HG03175 (cell line): ENCODE measurements around the gene PARVB.
"Not testable (repeated sequence)": the region's sequence is repeated elsewhere in the genome, so short reads cannot be mapped to it uniquely, and the experiment has no call there.

Experiments used
- ATAC-seq: cut with Tn5 transposase; IDR thresholded peaks from one replicate; pipeline ENCODE4 v1.9.1; 2021; ENCODE audit warnings: mild to moderate bottlenecking, moderate library complexity; ENCODE audit not compliant: unreplicated experiment

The PARVB gene

DNA sequence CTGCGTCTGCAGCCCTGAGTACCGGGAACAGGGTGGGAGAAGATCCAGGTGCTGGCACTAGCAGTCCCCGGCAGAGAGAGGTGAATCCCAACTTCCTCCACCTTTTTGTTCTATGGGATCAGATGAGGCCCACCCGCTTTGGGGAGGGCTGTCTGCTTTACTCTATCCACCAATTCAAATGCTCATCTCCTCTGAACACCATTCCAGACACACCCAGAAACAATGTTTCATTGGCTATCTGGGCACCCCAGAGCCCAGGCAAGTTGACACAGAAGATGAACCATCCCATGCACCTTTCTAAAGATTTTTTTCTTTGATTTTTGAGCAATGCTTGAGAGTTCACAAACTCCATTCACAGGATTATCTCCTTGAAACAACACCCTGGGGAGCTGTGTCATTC is 78.0 kb downstream of the PARVB start:
- no peak for ATAC-seq

DNA sequence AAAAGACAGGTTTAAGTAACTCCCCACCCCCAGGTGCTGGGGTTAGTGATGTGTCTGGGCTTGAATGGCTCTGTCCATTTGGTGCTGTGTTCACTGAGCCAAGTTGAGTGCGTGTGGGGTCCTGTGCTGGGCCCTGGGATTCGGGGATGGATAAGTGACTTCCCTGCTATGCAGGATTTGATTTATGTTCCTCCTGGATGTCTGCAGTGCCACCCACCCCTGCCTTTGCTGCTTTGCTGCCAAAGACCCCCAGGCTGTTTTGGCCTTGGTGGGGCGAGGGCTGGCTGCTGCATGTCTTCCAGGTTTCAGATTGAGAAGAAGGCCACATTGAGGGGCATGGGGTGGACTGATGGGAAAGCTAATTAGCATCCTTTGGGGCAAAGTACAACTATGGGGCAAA is 78.8 kb downstream of the PARVB start:
- no peak for ATAC-seq

DNA sequence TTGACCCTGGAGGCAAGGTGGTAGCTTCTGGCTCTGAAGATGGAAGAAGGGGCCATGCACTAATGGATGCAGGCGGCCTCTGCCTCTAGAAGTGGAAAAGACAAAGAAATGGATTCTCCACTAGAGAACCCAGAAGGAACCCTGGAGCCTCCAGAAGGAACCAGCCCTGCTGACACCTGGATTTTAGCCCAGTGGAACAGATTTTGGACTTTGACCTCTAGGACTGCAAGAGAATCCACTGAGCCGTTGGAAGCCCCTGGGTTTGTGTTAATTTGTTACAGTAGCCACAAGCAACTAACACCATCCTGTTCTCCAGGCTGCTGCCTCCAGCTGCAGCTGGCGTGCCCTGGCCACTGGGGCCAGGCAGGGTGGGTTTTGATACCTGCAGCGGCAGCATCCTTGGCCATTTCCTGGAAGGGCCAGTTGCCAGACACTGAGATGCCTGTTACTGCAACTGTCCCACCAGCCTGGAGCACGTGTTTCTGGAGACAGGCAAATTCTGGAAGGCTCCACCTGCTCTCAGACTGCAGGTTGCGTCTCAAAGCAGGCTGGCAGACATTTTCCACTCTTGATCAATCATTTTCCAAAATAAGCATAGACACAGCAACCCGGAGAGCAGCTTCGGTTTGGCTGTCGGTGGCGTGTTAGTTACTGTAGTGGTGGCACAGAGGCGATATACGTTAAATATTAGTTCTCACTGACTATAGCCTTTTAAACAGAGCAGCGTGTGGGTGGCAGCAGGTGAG is 79.8 kb downstream of the PARVB start:
- no peak for ATAC-seq

DNA sequence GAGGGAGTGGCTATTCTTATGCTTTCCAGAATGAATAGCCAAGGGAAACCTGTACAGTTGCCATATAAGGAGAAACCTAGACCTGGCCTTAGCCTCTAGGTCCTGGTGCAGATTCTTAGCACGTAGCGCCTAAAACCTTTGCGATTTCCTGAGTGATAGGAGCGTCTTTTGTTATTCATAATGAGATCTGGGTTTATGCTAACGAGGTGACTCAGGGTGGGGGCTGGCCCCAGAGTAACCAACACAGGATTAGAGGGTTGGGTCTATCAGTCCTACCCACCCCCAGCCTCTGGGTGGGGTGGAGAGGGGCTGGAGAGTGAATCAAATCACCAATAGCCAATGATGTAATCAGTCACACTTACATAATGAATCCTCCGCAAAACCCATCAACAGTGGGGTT is 83.2 kb downstream of the PARVB start:
- ATAC-seq = no peak

DNA sequence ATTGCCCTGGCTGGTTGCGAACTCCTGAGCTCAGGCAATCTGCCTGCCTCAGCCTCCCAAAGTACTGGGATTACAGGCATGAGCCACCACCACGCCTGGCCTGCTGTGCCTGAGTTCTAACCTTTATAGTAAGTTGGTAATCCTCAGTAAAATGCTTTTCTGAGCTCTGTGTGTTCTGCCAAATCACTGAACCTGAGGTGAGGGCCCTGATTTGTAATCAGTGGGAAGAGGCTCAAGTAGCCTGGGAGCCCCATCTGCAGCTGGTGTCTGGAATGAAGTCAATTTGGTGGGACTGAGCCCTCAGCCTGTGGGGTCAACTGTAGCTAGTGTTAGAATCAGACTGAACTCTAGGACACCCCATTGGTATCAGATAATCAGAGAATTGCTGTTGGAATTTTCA is 84.0 kb downstream of the PARVB start:
- ATAC-seq = no peak

DNA sequence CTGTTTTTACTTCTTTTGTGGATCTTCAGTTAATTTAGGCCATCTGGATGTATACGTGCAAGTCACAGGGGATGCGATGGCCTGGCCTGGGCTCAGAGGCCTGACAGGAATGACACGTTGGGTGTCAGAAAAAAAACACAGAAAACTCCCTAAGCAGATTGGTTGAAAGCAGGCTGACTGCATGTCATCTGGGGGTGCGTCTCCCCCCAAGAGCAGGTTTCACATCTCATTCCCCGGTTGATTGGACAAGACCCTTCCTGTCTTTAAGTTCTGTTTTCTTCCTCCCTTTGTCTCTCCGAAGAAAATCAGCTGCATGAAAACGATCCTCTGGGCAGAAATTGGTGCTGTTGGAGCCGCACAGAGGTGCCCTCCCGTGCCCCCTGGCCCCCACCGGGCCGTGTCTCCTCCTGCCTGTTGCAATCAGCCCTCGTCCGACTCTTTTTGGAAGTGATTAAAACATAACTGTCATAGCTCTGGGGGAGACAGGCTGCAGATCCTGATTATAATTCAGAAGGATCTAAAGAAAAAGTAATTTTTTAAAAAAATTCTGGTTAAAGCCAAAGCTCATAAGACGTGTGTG is 84.8 kb downstream of the PARVB start:
- ATAC-seq = no peak

DNA sequence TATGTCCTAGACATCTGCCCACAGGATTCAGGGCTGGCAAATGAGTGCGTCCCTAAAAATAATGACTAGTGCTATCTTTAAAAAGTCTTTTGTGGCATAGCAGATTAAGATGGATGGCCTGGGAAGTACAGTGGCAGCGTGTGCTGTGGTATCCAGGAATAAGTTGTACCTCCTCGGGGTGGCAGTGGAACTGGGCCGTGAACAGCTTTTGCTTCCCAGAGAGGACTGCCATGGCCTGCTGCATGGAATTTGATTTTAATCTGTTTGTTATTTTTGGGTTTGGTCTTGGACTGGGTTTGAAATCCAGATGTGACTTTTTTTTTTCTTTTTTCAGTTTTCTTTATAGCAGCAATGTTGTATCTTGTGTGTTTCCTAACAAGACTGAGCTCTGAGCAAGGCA is 85.3 kb downstream of the PARVB start:
- no peak for ATAC-seq

DNA sequence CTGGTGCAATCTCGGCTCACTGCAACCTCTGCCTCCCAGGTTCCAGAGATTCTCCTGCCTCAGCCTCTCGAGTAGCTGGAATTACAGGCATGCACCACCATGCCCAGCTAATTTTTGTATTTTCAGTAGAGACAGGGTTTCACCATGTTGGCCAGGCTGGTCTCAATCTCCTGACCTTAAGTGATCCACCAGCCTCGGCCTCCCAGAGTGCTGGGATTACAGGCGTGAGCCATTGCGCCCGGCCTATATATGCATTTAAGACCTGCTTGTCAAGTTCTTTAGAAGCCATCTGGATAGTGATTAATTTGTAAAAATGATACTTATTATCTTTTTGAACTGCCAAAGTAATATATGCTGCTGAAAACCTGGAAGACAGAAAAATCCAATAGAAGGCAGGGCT is 86.6 kb downstream of the PARVB start:
- not testable (repeated sequence) for ATAC-seq

DNA sequence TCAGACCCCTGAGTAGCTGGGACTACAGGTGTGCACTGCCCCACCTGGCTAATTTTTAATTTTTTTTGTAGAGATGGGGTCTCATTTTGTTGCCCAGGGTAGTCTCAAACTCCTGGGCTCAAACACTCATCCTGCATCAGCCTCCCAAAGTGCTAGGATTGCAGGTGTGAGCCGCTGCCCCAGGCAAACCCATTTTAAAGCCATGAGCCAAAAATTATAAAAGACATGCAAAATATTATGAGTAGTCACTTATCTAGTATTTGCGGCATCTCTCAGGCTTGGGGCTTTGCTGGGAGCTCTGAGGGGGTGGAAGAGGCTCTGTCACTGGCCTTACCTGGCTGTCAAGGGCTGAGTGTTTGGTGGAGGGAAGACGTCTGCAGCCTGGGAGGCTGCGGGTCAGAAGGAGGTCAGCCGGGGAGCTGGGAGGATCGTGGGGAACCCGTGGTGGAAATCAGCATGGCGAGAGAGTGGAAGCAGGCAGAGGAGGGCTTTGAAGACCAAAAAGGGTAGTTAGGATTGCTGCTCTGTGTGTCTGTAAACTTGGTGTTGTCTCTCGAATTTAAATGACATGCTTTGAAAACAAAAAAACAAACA is 87.6 kb downstream of the PARVB start:
- ATAC-seq = no peak

DNA sequence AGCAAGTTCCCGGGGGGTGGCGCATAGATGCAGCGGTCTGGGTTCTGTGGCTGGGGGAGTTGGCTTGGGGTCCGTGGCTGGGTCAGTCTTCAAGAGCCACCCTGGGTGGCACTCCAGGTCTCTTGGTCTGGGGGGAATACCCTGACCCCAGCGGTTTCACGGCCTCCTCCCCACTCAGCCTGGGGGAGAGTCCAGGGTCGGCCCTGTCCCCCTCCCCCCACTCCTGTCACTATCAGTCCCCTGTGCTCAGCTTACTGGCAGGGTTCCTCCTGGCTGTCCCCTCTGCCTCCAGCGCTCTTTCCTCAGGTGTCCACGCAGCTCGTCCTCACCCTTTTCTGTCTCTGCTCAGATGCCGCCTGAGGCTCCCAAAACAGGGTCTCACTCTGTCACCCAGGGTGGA is 88.1 kb downstream of the PARVB start:
- ATAC-seq = no peak

DNA sequence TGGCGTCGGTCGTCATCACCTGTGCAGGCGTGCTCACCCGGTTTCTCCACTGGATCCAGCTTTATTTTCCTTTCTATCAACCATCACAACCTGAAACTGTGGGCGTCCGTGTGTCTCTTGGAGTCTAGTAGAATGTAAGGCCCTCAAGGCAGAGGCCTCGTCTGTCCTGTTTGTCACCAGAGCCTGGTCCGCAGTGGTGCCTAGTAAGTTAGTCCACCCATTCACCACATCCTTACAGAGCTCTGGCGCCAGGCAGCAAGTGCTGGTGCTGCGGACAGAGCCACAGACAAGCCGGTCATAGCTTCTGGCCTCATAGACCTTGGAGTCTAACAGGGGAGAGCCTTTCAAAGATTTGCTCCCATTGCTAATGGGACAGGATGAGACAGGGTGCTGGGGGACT is 92.2 kb downstream of the PARVB start:
- ATAC-seq = no peak

DNA sequence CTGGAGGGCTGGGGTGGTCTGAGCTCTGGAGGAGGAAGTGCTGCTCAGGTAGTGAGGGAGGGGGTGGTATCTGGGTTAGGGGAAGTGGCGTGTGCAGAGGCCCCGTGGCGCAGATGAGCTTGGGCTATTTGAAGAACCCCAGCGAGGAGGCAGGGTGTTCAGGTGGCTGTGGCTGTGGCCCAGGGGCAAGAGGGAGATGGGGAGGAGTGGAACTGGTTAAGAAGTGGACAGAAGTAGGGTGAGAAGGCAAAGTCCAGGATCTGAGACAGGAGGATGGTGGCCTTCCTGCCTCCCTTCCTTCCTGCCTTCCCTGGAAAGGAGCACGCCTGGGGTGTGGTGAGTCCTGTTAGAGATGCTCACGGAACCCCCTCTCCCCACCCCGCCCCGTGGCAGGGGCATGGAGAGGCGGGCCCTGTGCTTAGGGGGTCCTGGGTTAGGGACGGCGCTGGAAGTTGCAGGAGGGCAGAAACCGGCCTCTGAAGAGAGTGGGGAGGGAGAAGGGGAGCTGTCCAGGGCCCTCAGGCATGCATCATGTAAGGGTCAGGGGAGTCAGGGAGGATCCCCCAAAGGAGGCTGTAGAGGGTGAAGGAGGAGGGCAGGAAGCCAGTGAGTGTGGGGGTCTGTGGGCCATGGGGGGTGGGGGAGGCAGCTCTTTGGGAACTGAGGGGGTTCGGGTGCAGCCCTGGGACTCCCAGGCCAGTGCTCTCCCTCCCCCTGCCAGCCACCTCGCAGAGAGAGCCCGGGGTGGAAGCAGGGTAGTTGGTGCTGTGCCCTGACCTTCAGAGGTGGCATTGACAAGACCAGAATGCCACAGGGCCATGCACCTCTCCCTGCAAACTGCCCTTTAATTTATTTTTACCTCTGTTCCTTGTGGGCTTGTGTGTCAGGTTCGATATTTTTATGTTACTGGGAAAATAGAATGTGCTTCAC is 92.9 kb downstream of the PARVB start:
- ATAC-seq = no peak

DNA sequence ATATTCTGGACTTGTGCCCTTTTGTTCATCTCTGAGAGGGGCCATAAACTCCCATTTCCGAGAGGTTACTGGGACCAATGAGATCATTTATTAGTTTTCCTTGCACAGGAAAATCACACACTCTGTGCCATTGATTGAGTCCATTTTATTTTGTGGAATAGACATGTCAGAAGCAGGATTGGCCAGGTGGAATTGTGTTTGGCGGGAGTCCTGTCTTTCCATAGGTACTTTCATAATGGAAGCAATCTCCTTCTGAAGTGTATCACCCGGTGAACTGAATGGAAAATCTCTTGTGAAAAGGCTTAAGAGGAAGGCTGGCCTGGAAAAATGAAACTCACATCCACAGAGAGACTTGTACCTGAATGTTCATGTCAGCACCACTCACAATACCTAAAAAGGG is 93.6 kb downstream of the PARVB start:
- no peak for ATAC-seq

DNA sequence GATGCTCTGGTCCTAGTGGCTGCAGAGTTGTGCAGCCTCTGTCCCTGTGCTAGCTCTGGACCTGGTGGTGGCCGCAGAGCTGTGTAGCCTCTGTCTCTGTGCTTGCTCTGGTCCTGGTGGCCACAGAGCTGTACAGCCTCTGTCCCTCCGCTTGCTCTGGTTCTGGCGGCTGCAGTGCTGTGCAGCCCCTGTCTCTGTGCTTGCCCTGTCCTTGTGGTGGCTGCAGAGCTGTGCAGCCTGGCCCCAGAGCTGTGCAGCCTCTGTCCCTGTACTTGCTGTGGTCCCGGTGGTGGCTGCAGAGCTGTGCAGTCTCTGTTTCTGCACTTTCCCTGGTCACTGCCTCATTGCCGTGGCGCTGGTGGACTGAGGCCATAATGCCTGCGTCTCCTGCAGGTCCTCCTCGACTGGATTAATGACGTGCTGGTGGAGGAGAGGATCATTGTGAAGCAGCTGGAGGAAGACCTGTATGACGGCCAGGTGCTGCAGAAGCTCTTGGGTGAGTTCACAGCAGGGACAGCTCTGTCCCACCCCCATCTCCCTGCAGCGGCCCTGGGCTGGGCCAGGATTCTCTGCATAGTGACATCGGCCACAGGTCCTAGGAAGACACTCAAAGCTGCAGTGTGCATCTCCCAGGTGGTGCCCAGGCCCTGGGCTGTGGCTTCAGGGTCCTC is 94.7 kb downstream of the PARVB start:
- no peak for ATAC-seq

DNA sequence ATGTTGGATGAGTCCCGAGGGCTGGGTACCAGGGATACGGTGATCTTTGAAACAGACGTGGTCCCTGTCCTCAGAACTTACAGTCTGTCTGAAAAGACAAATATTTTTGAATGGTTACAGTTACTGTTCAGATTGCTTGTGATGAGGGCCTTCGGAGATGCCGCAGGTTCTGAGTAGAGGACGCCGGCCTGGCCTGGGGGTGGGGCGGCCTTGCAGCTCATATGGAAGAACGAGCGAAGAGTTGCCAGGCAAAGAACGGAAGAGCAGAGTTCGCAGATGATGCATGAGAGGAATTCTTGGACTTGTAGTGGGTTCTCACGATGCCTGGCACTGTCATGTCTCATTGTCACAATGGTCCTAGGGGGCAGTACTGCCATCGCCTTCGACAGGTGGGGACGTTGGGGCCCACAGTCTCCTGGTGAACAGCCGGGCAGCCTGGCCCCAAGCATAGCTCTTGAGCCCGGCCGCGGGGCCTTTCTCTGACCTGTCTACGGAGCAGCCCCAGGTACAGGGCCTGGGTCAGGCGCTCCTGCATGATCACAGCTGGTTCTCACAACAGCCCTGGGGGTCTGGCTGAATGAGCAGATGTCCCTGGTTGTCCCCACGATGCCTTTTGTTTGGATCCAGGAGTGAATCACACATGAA is 95.7 kb downstream of the PARVB start:
- ATAC-seq = no peak

DNA sequence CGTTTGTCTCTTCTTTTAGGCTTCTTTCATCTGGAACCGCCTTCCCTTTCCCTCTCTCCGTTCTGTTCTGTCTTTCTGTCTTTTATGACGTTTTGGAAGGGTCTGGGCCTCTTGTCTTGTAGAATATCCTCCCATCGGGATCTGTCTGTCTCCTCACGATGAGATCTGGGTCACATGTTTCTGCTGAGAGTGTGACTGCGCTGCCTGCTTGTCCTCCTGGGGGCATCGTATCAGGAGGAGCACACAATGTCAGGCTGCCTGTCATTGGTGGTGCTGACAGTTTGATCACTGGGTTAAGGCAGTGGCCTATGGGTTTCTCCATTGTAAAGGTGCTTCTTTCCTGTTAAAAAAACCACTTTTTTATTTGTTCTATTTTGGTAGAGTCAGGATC is 96.2 kb downstream of the PARVB start:
- no peak for ATAC-seq

DNA sequence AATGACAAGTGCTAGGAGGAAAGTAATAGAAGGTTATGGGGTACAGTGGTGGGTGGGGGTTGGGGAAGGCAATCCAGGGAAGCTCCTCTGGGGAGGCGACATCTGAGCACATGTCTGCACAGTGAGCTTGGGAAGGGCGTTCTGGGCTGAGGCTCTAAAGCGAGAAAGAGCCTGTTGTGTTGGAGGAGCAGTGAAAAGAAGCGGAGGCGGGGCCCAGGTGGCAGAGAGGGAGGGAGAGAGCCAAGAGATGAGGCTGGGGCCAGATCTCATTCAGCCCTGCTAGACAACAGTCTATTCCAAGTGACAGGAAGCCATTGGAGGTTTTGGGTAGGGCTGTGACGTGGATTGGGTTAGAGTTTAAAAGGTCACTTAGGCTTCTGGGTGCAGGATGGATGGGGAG is 101.3 kb downstream of the PARVB start:
- no peak for ATAC-seq

DNA sequence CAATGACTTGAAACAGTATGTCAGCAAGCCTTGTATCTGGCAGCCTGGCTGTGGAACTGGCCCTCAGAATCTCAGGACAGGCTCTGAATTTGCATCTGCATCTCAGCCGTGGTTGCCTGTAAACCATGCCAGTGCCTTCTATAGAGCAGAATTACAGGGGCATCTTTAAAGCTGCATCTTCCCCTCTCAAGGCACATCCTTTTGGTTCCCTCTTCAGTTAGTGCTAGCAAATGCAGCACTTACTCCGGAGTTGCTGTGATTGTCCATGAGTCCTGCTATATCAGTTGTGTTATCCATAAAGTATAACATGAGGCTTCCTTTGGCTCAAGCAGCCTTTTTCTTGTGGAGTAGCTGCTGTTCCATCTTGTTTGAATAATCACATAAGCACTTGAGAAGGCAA is 102.7 kb downstream of the PARVB start:
- no peak for ATAC-seq

DNA sequence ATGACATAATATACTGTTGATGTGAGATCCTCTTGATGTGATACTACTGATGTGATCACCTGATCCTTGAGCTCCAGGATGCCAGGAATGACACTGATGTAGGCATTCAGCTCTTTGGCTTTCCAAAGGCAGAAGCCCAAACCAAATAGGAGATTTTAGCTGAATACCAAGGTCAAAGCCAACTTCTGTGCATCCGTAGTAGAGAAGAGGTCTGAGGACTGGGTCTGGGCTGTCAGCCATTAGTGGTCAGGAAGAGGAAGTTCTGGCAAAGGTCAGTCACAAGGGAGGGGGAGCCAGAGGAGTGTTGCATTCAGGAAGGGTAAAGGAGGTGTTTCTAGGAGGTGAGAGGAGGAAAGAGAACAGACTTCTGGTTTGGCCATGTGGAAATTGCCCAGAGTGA is 103.3 kb downstream of the PARVB start:
- ATAC-seq = no peak

DNA sequence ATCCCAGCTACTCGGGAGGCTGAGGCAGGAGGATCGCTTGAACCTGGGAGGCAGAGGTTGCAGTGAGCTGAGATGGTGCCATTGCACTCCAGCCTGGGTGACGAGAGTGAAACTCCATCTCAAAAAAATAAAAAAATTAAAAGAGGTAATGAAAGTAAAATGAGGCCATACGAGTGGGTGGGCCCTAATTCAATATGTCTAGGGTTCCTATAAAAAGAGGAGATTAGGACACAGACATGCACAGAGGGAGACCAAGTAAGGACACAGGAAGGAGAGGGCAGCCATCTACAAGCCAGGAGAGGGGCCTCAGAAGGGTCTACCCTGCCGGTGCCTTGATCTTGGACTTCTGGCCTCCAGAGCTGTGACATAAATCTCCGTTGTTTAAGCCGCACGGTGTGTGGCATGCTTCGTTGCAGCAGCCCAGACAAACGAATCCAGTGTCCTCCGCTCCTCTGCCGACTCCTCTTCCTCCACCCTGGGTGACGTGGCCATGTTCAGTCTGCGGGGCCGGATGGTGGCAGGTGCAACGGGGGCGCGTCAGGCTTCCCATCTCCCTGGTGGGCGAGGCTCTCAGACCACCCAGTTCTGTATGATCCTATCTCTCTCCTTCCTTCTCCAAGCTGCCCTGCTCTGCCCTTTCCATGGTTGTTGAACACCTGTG is 105.0 kb downstream of the PARVB start:
- ATAC-seq = no peak
